Endothelial cell (in vitro differentiated cells): Measurements from ENCODE around the gene FGF12. TPM values are rescaled to one million over a fixed set of nuclear protein-coding genes. Genes with fewer than 3 reads are reported as not detected.

Experiments used
- DNase-seq: peaks from one replicate; pipeline ENCODE4 v3.0.0; 2021; ENCODE audit warnings: low spot score
- H3K27ac Mint-ChIP-seq: one replicate; pipeline ENCODE4 v1.8.0; 2021; ENCODE audit warnings: mixed read lengths, inconsistent platforms; ENCODE audit not compliant: unreplicated experiment
- H3K27me3 Mint-ChIP-seq: one replicate; pipeline ENCODE4 v1.8.0; 2021; ENCODE audit warnings: mild to moderate bottlenecking, moderate library complexity, mixed read lengths, inconsistent platforms; ENCODE audit not compliant: unreplicated experiment
- H3K36me3 Mint-ChIP-seq: one replicate; pipeline ENCODE4 v1.8.0; 2021; ENCODE audit warnings: mild to moderate bottlenecking, low read depth, mixed read lengths, inconsistent platforms; ENCODE audit not compliant: unreplicated experiment
- H3K4me1 Mint-ChIP-seq: one replicate; pipeline ENCODE4 v1.8.0; 2021; ENCODE audit warnings: mild to moderate bottlenecking, mixed read lengths, inconsistent platforms; ENCODE audit not compliant: unreplicated experiment
- H3K4me3 Mint-ChIP-seq: one replicate; pipeline ENCODE4 v1.8.0; 2021; ENCODE audit warnings: mild to moderate bottlenecking, mixed read lengths, inconsistent platforms; ENCODE audit not compliant: unreplicated experiment
- H3K9me3 Mint-ChIP-seq: one replicate; pipeline ENCODE4 v1.8.0; 2021; ENCODE audit warnings: mixed read lengths, inconsistent platforms; ENCODE audit not compliant: unreplicated experiment
- total RNA-seq: library from RNA; stranded (reverse); fragmentation: NEBNext Ultra II Directional; extraction: Animal tissue kit (Norgen Biotek cat#: 25700); gene quantifications from one replicate; pipeline ENCODE4 v1.2.1, GENCODE V29; 2021; ENCODE audit not compliant: unreplicated experiment
- TF ChIP-seq, protein P1 (sequence below): fragments of 200-600 bp; sonication (generic); IDR thresholded peaks from one replicate; pipeline ENCODE4 v1.5.0; 2021; ENCODE audit warnings: antibody characterized with exemption; ENCODE audit not compliant: unreplicated experiment

The FGF12 gene
- total RNA-seq, 1 donor from 2014 or later = 19.1 TPM

DNA sequence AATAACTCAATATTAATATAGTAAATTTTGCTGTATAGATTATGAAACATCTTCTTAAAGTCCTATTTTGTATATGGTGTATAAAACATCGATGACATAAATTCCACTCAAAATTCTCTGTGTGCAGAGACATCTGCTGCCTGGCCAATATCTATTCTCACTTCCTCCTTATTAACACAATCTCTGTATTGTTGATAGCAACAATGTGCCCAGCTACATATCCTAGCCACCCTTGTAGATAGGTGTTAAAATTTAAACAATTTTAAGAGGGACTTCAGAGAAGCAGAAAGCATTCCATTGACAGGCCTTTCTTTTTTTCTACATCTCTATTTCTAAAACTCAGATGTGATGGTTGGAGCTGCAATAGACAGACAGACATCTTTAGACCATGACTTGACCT, 72.3 kb downstream of the FGF12 start:
- Mint-ChIP-seq H3K27me3 (no peaks in the 10 kb centered on the region), H3K27ac (no peak overlapping the region), H3K4me3 (no peak overlapping the region), H3K4me1 (no peaks in the 10 kb centered on the region), H3K9me3 (no peaks in the 10 kb centered on the region), H3K36me3 (no peaks in the 10 kb centered on the region)
- TF ChIP-seq, protein P1, sequence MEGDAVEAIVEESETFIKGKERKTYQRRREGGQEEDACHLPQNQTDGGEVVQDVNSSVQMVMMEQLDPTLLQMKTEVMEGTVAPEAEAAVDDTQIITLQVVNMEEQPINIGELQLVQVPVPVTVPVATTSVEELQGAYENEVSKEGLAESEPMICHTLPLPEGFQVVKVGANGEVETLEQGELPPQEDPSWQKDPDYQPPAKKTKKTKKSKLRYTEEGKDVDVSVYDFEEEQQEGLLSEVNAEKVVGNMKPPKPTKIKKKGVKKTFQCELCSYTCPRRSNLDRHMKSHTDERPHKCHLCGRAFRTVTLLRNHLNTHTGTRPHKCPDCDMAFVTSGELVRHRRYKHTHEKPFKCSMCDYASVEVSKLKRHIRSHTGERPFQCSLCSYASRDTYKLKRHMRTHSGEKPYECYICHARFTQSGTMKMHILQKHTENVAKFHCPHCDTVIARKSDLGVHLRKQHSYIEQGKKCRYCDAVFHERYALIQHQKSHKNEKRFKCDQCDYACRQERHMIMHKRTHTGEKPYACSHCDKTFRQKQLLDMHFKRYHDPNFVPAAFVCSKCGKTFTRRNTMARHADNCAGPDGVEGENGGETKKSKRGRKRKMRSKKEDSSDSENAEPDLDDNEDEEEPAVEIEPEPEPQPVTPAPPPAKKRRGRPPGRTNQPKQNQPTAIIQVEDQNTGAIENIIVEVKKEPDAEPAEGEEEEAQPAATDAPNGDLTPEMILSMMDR = no peak
- no peak for DNase-seq

DNA sequence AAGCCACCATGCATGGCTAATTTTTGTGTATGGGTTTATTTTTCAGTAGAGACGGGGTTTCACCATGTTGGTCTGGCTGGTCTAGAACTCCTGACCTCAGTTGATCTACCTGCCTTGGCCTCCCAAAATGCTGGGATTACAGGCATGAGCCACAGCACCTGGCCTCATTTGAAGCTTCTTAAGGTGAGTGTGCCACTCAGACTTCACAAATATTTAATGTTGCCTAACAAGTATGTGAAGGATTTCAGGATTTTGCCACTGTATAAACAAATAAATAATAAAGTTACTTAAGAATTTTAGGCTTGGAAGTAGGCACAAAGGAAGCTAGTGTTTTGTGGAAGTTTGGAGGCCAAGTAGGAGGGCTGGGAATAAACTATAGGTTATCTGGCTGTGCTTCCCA, 73.5 kb downstream of the FGF12 start:
- no peaks in the 10 kb centered on the region for H3K9me3 Mint-ChIP-seq
- H3K4me3 Mint-ChIP-seq = no peak overlapping the region
- no peaks in the 10 kb centered on the region for H3K36me3 Mint-ChIP-seq
- H3K4me1 Mint-ChIP-seq = no peaks in the 10 kb centered on the region
- no peaks in the 10 kb centered on the region for H3K27me3 Mint-ChIP-seq
- DNase-seq = no peak
- no peak overlapping the region for H3K27ac Mint-ChIP-seq
- TF ChIP-seq, protein P1 = no peak

DNA sequence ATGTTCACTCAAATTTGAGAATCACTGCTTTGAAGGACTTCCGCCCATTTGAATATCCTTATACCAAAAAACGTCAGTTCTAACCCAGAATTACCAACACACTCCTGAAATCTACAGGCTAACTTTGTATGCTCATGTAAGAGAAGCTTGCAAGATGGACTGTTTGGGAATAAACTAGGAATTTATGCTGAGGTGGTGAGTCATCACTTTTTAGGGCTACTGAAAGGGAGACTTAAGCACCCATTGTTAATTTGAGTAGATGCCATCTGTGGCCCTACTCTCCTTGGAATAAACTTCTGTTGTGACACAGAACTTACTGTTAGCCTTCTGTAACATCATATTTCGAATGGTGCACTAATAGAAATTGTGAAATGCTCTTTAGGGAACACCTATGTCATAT, 74.6 kb downstream of the FGF12 start:
- no peaks in the 10 kb centered on the region for H3K9me3 Mint-ChIP-seq
- H3K4me1 Mint-ChIP-seq = no peaks in the 10 kb centered on the region
- H3K36me3 Mint-ChIP-seq = no peaks in the 10 kb centered on the region
- H3K4me3 Mint-ChIP-seq = no peak overlapping the region
- TF ChIP-seq, protein P1 = no peak
- no peak overlapping the region for H3K27ac Mint-ChIP-seq
- DNase-seq = no peak
- no peaks in the 10 kb centered on the region for H3K27me3 Mint-ChIP-seq

DNA sequence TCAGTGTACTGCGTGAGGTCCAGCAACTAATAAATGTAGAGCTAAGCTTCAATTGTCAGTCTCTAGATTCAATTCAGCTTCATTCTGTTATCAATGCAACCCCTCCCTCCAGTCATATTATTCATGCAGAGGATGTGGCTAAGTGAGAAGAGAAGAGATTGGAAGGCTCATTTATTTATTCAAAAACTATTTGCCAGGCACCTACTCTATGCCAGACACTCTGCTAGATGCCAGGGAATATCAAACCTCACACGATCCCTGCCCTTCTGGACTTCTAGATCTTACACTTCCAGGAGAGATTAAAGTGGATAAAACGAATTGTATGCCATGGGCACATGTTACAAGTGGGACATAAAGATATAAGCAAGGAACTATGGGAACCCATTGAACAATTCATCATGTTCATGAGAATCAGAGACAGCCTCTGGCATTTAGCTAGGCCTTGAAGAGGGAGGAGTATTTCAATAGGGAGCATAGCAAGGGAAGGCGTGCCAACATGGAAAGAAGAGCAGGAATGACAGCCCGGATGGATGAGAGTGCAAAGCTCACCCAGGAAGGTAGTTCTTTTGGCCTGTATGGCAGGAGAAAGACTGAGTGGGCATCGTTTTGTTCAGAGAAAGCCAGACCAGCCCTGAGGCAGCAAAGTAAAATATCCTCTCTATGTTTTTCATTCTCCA, 75.4 kb downstream of the FGF12 start:
- no peak for DNase-seq
- Mint-ChIP-seq H3K27ac (no peak overlapping the region), H3K4me3 (no peak overlapping the region), H3K36me3 (no peaks in the 10 kb centered on the region), H3K4me1 (no peaks in the 10 kb centered on the region), H3K27me3 (no peaks in the 10 kb centered on the region), H3K9me3 (no peaks in the 10 kb centered on the region)
- TF ChIP-seq, protein P1 = no peak

DNA sequence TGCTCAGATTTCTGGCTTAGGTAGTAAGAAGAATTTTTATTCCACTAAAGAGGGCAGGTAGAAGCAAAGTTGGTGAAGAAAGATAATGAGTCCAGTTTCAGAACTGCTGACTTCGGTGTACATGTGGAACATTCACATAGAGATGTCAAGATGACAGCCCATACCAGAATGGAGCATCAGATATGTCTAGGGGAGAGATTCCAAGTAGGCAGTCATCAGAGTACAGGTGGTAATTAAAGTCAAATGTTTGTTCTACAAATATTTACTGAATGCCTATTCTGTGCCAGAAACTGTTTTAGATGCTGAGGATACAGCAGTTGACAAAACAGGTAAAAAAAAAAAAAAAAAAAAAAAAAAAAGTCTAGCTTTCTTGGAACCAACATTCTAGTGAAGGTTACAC, 81.9 kb downstream of the FGF12 start:
- Mint-ChIP-seq H3K36me3 (no peaks in the 10 kb centered on the region), H3K27ac (no peak overlapping the region), H3K4me3 (no peak overlapping the region), H3K4me1 (no peaks in the 10 kb centered on the region), H3K27me3 (peaks cover 2% of the 10 kb centered on the region), H3K9me3 (no peaks in the 10 kb centered on the region)
- no peak for DNase-seq
- TF ChIP-seq, protein P1 = no peak
